SK-MEL-5 (cell line): Measurements from ENCODE around the gene ERF. TPM values are rescaled to one million over a fixed set of nuclear protein-coding genes. Genes with fewer than 3 reads are reported as not detected.

Source experiments
- DNase-seq: peaks from one replicate; pipeline ENCODE4 v3.0.0-alpha.2; 2016; ENCODE audit warnings: low read depth, low spot score
- in situ Hi-C: cut with HindIII; loops from 2 replicates; pipeline ENCODE4 v1.10.0; 2016; ENCODE audit warnings: low sequenced_read_pairs, high pct_unique_total_duplicates, low pct_unique_long_range_greater_than_20kb
- polyA plus RNA-seq, 2 experiments: library from polyadenylated mRNA; depleted of rRNA; stranded (reverse); fragments of >200 nt; gene quantifications; 2 replicates each; pipeline ENCODE4 v1.2.3, GENCODE V29; 2015
- total RNA-seq: library from RNA; depleted of rRNA; stranded (reverse); fragments of >200 nt; shearing (Covaris generic); gene quantifications from 2 replicates; pipeline ENCODE4 v1.2.3, GENCODE V29; 2014; rRNA removed

ERF gene
- total RNA-seq, result 25.5 and 32.7 TPM in 2 replicates
- polyA plus RNA-seq (2015; cell fraction: cytosol; rRNA removed), result 54.7 and 70.1 TPM in 2 replicates
- polyA plus RNA-seq (2015; cell fraction: nucleus; rRNA removed), result 72.6 and 77.6 TPM in 2 replicates

DNA sequence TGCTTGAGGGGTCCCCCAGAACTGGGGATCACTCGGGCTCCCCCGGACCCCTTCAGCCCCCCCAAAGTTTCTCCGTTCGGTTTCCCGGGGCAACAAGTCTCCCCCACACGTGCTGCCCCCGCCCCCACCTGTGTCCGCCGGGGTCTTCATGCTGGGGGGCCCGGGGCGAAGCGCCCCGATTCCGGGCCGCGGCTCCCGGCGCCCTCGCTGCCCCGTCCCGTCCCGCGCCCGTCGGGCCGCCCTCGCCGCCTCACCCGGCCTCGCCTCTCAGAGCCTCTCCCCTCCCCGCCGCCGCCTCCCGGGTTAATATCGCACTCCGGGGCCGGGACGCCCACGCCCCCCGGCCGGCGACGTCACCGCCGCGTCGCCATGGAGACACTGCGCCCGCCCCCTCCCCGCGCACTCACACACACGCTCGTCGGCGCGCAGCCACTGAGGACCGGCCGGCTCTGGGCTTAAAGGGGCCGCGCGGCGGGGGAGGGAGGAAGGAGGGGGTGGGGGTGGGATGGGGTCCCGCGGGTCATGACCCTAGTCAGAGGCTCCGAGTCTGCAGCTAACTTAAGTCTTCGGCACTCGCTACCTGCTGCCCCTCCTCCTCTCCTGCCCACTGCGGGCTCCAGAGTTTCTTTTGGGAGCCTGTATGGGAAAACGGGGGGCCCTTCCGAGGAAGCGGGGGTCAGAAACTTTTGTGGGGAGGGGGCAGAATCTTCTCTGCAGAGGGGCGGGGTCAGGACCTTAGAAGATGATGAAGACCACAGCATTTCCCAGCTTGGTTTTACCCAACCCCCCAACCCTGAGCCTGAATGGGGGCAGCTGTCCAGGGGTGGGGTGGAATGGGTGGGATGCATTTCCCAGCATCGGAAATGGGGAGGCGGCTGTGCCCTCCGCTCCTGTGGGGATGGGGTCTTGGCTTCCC, at the start of gene ERF:
ERF (minus strand) TSS at position 279 of the 916 bp plus-strand sequence; CDS start at position 150, 129 bp downstream.
- in situ Hi-C loops, result no loop called here

DNA sequence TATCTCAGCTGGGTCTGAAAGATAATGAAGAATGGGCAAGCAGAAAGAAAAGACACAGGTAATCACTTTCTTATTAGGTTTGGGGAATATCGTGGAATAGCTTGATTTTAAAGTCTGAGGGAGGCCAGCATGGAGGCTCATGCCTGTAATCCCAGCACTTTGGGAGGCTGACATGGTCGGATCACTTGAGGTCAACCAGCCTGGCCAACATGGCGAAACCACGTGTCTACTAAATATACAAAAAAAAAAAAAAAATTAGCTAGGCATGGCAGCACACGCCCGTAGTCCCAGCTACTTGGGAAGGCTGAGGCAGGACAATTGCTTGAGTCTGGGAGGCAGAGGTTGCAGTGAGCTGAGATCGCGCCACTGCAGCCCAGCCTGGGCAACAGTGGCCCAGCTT, 48.9 kb upstream of the ERF start:
- in situ Hi-C loops, result no loop called here
- DNase-seq, result no peak

More for the DNA sequence above, at the start of gene ERF:
- DNase-seq, result peak; percentile 87

DNA sequence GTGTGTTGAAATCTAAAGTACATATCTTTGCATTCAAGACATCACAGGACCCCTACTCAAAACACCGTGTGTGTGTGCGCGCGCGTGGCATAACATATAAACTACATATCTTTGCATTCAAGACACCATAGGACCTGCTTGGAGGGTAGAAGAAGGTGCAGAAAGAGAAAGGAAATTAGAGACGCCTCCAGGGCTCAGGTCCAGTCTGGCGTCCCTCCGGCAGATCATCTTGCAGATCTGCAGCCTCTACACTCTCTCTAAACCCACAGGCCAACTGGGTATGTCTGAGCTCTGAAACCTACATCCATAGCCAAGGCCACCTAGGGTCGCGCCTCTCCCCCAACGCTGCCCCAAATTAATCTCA, 48.2 kb upstream of the ERF start:
- in situ Hi-C loops, result no loop called here
- no peak for DNase-seq

GRCh38 chr19:42301646-42302203, 46.8 kb upstream of the ERF start, which contains the start of gene PRR19:
Gene PRR19, plus strand, starts transcription at chr19:42302132. Its CDS starts 7,453 bp downstream, at chr19:42309585.
- in situ Hi-C loops, result no loop called here
- DNase-seq, result no peak

- in situ Hi-C loops, result no loop called here
- DNase-seq, result no peak
Measured at GRCh38 chr19:42297039-42297438, 42.1 kb upstream of the ERF start.

- in situ Hi-C loops, result no loop called here
- DNase-seq, result peak; percentile 74
Measured at GRCh38 chr19:42295831-42296525, 41.0 kb upstream of the ERF start.

DNA sequence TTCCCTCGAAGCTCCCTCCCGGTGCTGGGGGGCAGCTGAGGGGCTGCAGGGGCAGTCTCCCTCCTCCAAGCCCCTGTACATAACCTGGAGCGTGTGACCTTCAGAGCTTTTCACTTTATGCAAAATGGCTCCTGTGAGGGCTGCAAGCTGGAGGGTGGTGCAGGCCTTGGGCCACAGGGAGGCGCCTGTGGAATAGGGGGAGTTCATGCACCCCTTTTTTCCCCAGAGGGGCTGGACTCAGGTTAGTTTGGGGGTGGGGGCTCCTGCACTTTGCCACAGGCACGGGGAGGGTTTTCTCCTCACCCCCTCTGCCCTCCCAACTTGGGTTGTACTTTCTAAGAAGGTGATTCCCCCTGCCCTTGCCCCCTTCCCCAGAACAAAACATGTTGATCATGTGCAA, 40.4 kb upstream of the ERF start:
- in situ Hi-C loops, result no loop called here
- DNase-seq, result no peak

- DNase-seq, result no peak
- in situ Hi-C loops, result no loop called here
Measured at GRCh38 chr19:42294471-42295137, 39.7 kb upstream of the ERF start.

GRCh38 chr19:42293948-42294347, 39.0 kb upstream of the ERF start:
- DNase-seq, result no peak
- in situ Hi-C loops, result no loop called here

DNA sequence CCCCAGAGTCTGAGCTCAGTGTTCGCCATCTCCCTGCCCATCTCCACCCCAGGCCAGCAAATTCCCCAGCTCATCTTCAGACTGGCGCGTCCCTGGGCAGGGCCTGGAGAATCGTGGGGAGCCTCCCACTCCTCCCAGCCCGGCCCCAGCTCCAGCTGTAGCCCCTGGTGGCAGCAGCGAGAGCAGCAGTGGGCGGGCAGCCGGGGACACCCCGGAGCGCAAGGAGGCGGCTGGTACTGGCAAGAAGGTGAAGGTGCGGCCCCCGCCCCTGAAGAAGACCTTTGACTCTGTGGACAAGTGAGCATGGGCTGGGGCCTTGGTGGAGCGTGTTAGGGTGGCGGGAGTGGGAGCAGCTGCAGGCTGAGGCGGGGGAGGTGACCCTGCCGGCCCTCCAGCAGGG, 38.6 kb upstream of the ERF start:
- no peak for DNase-seq
- in situ Hi-C loops, result no loop called here

DNA sequence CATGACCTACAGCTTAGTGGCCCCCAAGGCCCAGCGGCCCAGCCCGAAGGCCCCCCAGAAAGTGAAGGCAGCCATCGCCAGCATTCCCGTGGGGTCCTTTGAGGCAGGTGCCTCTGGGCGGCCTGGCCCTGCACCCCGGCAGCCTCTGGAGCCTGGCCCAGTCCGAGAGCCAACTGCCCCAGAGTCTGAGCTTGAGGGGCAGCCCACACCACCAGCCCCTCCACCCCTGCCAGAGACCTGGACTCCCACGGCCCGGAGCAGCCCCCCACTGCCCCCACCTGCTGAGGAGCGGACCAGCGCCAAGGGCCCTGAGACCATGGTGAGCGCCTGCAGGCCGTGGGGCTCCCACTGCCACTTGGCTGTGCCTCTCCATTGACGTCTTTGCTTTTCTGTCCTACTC, 38.0 kb upstream of the ERF start:
- DNase-seq, result no peak
- in situ Hi-C loops, result no loop called here

- DNase-seq, result no peak
Measured at GRCh38 chr19:42292042-42292960, 37.4 kb upstream of the ERF start.

GRCh38 chr19:42291435-42291810, 36.5 kb upstream of the ERF start:
- in situ Hi-C loops, result no loop called here
- DNase-seq, result no peak

More at GRCh38 chr19:42292042-42292960, 37.4 kb upstream of the ERF start:
- in situ Hi-C loops, result no loop called here

DNA sequence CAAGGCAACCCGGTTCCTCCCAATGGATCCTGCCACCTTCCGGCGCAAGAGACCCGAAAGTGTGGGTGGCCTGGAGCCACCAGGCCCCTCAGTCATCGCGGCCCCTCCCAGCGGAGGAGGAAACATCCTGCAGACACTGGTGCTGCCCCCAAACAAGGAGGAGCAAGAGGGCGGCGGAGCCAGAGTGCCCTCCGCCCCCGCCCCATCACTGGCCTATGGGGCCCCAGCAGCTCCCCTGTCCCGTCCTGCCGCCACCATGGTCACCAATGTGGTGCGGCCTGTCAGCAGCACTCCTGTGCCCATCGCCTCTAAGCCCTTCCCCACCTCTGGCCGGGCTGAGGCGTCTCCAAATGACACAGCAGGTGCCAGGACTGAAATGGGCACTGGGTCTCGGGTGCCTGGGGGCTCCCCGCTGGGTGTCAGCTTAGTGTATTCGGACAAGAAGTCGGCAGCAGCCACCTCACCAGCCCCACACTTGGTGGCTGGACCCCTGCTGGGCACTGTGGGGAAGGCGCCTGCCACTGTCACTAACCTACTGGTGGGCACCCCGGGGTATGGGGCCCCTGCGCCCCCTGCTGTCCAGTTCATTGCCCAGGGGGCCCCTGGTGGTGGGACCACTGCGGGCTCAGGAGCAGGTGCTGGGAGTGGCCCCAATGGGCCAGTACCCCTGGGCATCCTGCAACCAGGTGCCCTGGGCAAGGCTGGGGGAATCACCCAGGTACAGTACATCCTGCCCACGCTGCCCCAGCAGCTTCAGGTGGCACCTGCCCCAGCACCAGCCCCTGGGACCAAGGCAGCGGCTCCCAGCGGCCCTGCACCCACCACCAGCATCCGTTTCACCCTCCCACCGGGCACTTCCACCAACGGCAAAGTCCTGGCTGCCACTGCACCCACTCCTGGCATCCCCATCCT, 35.9 kb upstream of the ERF start:
- in situ Hi-C loops, result no loop called here
- DNase-seq, result peak; percentile 51

DNA sequence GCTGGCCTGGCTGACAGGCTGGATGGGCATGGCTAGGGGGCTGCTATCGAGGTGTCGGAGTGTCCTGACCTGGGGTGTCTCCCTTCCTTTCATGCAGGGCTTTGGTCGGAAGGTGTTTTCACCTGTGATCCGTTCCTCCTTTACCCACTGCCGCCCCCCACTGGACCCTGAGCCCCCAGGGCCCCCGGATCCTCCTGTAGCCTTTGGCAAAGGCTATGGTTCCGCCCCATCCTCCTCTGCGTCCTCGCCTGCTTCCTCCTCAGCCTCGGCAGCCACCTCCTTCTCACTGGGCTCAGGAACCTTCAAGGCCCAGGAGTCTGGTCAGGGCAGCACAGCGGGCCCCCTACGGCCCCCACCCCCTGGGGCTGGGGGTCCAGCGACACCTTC, 35.2 kb upstream of the ERF start:
- in situ Hi-C loops, result no loop called here
- DNase-seq, result no peak

DNA sequence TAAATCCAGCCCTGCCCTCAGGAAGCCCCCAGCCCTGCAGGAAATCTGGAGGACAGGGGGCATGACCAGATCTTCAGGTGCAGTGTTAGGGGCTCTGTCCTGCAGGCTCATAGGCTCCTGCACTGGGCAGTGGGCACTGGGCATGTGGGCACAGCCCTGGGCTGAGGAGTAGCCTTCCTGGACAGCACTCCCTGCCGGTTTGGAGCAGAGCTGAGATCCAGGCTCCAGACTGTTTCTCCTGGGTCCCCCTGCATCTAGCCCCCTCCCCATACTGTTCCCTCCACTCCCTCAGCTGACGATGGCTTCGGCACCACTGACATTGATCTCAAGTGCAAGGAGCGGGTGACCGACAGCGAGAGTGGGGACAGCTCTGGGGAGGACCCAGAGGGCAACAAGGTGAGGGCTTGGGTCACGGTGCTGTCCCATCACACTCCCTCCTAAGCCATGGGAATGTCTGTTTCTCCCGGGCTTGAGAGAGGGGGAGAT, 34.7 kb upstream of the ERF start:
- in situ Hi-C loops, result no loop called here

More for the DNA sequence above, 34.7 kb upstream of the ERF start:
- no peak for DNase-seq
